LNCaP clone FGC (cell line): ENCODE results near the gene ZBTB20.

ENCODE experiments used
- DNase-seq: peaks from one replicate; pipeline ENCODE4 v3.0.0-alpha.2; 2011; ENCODE audit warnings: low read depth
- H3K4me3 ChIP-seq: 2 replicates; pipeline ENCODE4 v1.5.1; 2011; ENCODE audit warnings: mild to moderate bottlenecking, low read depth, low read length, control low read depth
- TF ChIP-seq, protein P1 (sequence below): IDR thresholded peaks from 2 replicates; pipeline ENCODE4 v1.5.1; 2012; ENCODE audit warnings: mild to moderate bottlenecking; ENCODE audit not compliant: control insufficient read depth, insufficient read depth; ENCODE audit errors: extremely low read depth

Gene ZBTB20

DNA sequence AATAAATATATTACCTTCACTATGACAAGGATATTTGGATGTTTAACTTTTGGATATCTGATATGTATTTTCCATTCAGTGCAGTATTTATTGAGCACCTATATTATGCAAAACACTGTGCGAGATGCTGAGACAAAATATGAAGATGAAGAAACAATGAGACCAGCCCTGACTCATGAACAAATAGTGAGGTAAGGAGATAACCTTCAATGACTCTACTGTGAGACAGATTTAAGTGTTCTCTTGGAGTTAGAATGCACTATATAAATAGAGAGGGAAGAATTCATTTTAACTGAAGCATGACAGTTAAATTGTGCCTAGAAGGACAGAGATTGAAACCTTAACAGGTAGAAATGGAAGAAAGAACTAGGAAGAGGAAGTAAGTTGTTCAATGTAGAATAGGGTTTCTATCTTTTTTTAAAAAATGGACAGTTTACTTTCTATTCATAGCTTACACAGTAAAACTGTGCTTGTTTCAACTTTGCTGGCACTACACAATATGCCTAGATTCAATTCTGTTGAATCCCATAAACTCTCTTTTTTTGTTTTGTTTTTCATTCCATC is 124.2 kb downstream of the ZBTB20 start:
- no peak for DNase-seq
- H3K4me3 ChIP-seq, result no peak overlapping the region
- TF ChIP-seq, protein P1, sequence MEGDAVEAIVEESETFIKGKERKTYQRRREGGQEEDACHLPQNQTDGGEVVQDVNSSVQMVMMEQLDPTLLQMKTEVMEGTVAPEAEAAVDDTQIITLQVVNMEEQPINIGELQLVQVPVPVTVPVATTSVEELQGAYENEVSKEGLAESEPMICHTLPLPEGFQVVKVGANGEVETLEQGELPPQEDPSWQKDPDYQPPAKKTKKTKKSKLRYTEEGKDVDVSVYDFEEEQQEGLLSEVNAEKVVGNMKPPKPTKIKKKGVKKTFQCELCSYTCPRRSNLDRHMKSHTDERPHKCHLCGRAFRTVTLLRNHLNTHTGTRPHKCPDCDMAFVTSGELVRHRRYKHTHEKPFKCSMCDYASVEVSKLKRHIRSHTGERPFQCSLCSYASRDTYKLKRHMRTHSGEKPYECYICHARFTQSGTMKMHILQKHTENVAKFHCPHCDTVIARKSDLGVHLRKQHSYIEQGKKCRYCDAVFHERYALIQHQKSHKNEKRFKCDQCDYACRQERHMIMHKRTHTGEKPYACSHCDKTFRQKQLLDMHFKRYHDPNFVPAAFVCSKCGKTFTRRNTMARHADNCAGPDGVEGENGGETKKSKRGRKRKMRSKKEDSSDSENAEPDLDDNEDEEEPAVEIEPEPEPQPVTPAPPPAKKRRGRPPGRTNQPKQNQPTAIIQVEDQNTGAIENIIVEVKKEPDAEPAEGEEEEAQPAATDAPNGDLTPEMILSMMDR, result no peak

DNA sequence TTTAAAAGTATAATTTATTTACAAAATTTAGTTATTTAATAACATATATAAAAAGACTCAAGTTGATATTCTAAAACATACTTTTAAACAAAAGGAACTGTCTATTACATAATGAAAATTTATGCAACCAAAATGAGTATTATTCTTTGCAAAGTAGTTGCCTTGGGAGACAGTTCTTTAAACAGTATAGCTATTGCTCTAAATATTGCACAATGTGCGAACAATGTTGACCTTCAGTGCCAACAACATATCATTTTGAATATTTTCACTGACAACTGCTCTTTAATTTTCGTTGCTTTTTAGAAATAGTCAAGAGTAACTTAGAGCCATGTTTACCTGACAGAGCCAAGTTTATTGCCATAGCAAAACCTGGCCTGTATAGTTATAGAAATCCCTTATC is 124.9 kb downstream of the ZBTB20 start:
- no peak overlapping the region for H3K4me3 ChIP-seq
- DNase-seq, result no peak
- TF ChIP-seq, protein P1, result no peak

DNA sequence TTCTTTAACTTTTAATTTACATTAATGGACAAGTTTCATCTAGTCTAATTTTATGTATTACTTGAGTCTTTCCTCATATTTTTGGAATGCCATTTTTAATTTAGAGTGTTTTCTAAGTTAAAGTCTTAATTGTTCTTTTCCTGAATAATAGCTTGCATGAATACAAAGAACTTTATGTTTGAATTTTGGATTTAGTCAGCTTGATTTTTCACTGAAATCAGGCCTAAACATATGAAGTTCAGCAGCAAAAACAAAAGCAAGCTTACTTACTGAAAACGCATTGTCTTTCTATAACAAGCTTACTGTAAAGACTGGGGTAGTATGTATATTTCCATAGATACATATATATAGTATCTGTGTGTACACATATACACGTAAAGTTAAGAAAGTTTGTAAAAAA is 126.0 kb downstream of the ZBTB20 start:
- no peak for DNase-seq
- TF ChIP-seq, protein P1, result no peak
- H3K4me3 ChIP-seq, result no peak overlapping the region

DNA sequence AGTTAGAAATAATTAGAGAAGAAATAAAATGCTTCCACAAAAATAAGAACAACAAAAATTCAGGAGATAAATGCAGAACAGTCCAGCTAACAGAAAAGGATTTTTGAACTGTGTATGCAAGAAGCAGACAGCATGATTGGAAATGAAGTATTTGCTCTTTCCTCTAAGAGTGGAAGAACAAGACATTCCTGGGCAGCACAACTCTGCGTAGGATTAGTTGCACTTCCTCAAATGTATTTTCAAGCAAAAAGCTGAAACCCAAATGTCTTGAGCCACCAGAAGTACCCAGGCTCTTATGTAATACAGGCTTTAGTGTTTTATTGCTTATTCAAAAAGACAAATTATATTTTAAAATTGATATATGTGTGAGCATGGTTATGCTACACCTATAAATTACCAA is 127.2 kb downstream of the ZBTB20 start:
- TF ChIP-seq, protein P1, result no peak
- DNase-seq, result no peak
- no peak overlapping the region for H3K4me3 ChIP-seq

DNA sequence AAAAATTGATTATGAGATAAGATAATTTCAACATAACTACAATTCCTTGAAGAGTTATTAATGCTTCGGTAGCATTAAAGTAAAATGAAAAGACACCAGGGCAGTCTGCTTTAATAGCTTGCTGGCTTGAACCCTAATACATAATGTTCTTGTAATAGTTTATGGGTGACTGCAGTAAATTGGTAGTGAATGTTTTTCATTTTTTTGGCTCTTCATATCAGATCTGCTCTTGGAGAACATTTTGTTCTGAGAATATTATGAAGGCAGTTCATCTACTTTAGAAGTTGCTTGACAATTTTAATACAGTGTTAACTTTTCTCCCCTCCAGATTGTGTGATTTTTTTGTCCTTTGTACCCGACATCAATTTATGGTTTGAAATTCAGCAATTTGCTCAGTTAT is 128.4 kb downstream of the ZBTB20 start:
- no peak overlapping the region for H3K4me3 ChIP-seq
- no peak for DNase-seq
- TF ChIP-seq, protein P1, result no peak

DNA sequence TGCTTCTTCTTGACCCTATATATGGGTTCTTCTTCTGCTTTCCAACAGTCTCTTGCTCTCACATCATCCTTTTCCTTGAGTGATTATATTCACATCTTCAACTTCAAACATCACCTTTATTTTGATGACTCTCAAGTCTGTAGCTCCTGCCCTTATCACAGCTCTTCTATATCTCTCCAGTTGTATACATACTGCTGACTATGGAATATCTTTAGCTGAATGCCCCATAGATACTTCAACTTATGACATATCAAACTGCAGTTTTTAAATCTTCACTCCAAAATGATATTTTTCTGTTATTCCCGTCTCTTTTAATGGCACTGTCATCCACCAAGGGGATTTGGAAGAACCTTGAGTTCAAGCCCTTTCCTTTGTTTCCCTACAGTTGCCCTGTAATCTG is 139.1 kb downstream of the ZBTB20 start:
- H3K4me3 ChIP-seq, result no peak overlapping the region
- DNase-seq, result no peak
- TF ChIP-seq, protein P1, result no peak
